Body of pancreas (tissue), 4 donors: ENCODE measurements around the gene JPH3. TPM values are rescaled to one million over a fixed set of nuclear protein-coding genes. Genes with fewer than 3 reads are reported as not detected.

Source experiments
- ATAC-seq: fragments of 150-250 bp; one replicate; pipeline ENCODE4 v1.9.1; 2016
- DNase-seq, 4 donors: peaks; one replicate each; pipeline ENCODE4 v3.0.0-alpha.2; 2019
- H3K27ac ChIP-seq, 4 donors: fragments of 200-600 bp; sonication (generic); 1 replicate in 3 of 4; 2 replicates in 1 of 4; pipeline versions ENCODE4 v1.5.1 to v1.6.1; 2016 to 2019; ENCODE audit warnings: mild to moderate bottlenecking in 1 of 4, mixed read lengths in 1 of 4, moderate library complexity in 1 of 4
- H3K27me3 ChIP-seq, 2 donors: fragments of 200-600 bp; sonication (generic); one replicate each; pipeline ENCODE4 v1.6.0; 2016; ENCODE audit warnings: mild to moderate bottlenecking in 1 of 2
- H3K36me3 ChIP-seq, 2 donors: fragments of 200-600 bp; sonication (generic); replicated peaks in 1 of 2; 2 replicates each; pipeline ENCODE4 v1.5.1; 2016; ENCODE audit warnings: low read depth in 2 of 2; ENCODE audit not compliant: insufficient read depth in 1 of 2
- H3K4me1 ChIP-seq: fragments of 200-600 bp; sonication (generic); one replicate; pipeline ENCODE4 v1.6.0; 2016
- H3K4me3 ChIP-seq, 2 donors: fragments of 200-600 bp; sonication (generic); 1 replicate in 1 of 2; 2 replicates in 1 of 2; pipeline ENCODE4 v1.5.1; 2016 to 2019
- H3K9me3 ChIP-seq, 3 donors: fragments of 200-600 bp; sonication (generic); 1 replicate in 2 of 3; 2 replicates in 1 of 3; pipeline ENCODE4 v1.5.1; 2016
- POLR2A ChIP-seq, 3 donors: fragments of 450-650 bp; IDR thresholded peaks; one replicate each; pipeline ENCODE4 v1.6.1; 2016; ENCODE audit warnings: antibody characterized with exemption in 3 of 3, mild to moderate bottlenecking in 2 of 3
- WGBS, 2 donors: methylation state at CpG; one replicate each; pipeline ENCODE4 v1.1.5; 2017; 5-methylcytosine and 5-hydroxymethylcytosine counted together
- intact Hi-C: fragments of 100-400 bp; cut with DNase I; formaldehyde crosslinking; loops from one replicate; pipeline ENCODE4 v1.15.1; 2023
- total RNA-seq, 2 donors: library from RNA; depleted of rRNA; stranded (reverse); fragments of >200 nt; gene quantifications; one replicate each; pipeline ENCODE4 v1.1.0, GENCODE V29; 2016
- TF ChIP-seq, protein P1 (sequence below), 7 experiments: fragments of 450-650 bp in 4 of 7; fragments of 200-600 bp in 3 of 7; sonication (generic) in 3 of 7; IDR thresholded peaks; one replicate each; pipeline ENCODE4 v1.5.1; 2016 to 2019; ENCODE audit warnings: antibody characterized with exemption in 7 of 7

JPH3 gene
- total RNA-seq, 2 donors from 2014 or later, result not detected

DNA sequence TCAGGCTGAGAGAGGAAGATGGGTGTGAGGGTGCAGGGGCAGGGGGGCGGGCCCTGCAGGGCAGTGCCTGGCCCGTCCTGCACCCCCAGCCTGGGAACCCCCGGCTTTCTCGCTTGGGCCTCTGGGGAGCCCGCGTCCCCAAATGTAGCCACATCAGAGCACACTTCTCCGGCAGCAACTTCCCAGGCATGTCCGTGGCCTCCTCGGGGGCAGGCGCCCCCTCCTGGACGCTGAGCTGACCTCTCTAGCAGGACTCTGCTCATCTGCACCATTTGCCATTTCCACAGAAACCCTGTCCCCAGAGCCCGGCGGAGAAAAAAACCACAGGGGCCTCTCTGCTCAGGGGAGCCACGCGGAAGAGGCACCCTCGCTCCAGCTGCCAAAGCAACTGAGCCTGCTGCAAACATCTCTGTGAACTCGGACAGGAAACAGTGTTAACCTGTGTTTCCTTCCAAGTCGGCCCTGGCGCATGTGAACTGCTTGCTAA, 100.1 kb downstream of the JPH3 start:
- H3K9me3 ChIP-seq, result no peaks in the 10 kb centered on the region
- peaks cover 19% of the 10 kb centered on the region for H3K4me1 ChIP-seq
- H3K36me3 ChIP-seq, result peaks cover 0 to 2% of the 10 kb centered on the region in 2 donors
- 62 to 73% methylated on average over 9 to 19 of the region's 19 CpGs for WGBS, 2 donors
- H3K4me3 ChIP-seq, result no peak overlapping the region
- ATAC-seq (no peak), DNase-seq (peak in 2 of 4 donors; percentile 14 to 31)
- no peaks in the 10 kb centered on the region for H3K27me3 ChIP-seq
- no peak for TF ChIP-seq POLR2A (IDR thresholded peaks at IDR 0.05)
- TF ChIP-seq, protein P1, sequence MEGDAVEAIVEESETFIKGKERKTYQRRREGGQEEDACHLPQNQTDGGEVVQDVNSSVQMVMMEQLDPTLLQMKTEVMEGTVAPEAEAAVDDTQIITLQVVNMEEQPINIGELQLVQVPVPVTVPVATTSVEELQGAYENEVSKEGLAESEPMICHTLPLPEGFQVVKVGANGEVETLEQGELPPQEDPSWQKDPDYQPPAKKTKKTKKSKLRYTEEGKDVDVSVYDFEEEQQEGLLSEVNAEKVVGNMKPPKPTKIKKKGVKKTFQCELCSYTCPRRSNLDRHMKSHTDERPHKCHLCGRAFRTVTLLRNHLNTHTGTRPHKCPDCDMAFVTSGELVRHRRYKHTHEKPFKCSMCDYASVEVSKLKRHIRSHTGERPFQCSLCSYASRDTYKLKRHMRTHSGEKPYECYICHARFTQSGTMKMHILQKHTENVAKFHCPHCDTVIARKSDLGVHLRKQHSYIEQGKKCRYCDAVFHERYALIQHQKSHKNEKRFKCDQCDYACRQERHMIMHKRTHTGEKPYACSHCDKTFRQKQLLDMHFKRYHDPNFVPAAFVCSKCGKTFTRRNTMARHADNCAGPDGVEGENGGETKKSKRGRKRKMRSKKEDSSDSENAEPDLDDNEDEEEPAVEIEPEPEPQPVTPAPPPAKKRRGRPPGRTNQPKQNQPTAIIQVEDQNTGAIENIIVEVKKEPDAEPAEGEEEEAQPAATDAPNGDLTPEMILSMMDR (IDR thresholded peaks at IDR 0.05), result peak in 1 of 7 experiments; percentile 5
- intact Hi-C loops, result no loop called here
- H3K27ac ChIP-seq, result no peak overlapping the region

DNA sequence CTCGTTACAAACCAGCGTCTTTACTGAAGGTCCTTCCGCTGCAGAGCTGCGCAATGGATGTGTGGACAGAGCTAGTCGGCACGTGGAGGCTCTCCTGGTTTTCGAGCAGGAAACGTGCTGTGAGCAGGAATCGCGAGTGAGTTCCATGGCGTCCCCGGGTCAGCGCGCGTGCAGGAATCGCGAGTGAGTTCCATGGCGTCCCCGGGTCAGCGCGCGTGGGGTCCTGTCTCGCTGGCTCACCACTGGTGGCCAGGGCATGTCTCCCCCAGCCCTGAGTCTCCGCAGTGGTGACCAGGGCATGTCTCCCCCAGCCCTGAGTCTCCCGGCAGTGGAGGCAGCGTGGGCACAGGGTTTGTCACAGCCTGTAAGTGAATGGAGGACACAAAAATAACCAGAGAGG, 100.8 kb downstream of the JPH3 start:
- Histone ChIP-seq H3K27me3 (no peaks in the 10 kb centered on the region), H3K36me3 (peaks cover 0 to 2% of the 10 kb centered on the region in 2 donors), H3K27ac (no peak overlapping the region), H3K4me1 (peaks cover 19% of the 10 kb centered on the region), H3K9me3 (no peaks in the 10 kb centered on the region), H3K4me3 (no peak overlapping the region)
- intact Hi-C loops, result no loop called here
- ATAC-seq (no peak), DNase-seq (no peak)
- 91% methylated on average over 12 to 26 of the region's 26 CpGs for WGBS, 2 donors
- no peak for TF ChIP-seq POLR2A (IDR thresholded peaks at IDR 0.05)
- TF ChIP-seq, protein P1 (IDR thresholded peaks at IDR 0.05), result no peak

DNA sequence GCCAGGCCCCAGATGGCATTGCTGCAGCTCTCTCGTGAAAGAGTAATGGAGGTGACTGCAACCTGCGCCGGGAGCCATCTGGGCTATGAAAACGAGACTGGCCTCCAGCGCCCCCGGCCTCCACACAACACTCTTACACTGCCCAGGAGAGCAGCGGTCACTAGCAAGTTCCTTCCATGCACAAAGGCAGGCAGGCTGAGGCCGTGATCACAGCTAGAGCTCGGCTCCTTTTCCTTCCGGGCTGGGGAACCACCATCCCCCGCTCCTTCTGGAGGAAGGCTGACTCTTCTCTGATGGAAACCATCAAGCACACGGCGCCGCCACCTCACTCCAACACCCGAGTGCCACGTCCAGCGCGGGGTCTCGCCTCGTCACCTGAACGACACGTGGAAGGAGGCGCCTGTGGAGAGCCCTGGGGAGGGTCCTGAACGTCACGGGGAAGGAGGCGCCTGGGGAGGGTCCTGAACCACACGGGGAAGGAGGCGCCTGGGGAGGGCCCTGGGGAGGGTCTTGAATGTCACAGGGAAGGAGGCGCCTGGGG, 101.6 kb downstream of the JPH3 start:
- 92 to 93% methylated on average over 29 of the region's 29 CpGs for WGBS, 2 donors
- no peak for DNase-seq
- TF ChIP-seq, protein P1 (IDR thresholded peaks at IDR 0.05), result no peak
- TF ChIP-seq POLR2A (IDR thresholded peaks at IDR 0.05), result no peak
- Histone ChIP-seq H3K36me3 (peaks cover 0 to 6% of the 10 kb centered on the region in 2 donors), H3K9me3 (no peaks in the 10 kb centered on the region), H3K4me3 (no peak overlapping the region), H3K27ac (no peak overlapping the region), H3K4me1 (peaks cover 19% of the 10 kb centered on the region), H3K27me3 (no peaks in the 10 kb centered on the region)
- intact Hi-C loops, result no loop called here
- ATAC-seq, result no peak

DNA sequence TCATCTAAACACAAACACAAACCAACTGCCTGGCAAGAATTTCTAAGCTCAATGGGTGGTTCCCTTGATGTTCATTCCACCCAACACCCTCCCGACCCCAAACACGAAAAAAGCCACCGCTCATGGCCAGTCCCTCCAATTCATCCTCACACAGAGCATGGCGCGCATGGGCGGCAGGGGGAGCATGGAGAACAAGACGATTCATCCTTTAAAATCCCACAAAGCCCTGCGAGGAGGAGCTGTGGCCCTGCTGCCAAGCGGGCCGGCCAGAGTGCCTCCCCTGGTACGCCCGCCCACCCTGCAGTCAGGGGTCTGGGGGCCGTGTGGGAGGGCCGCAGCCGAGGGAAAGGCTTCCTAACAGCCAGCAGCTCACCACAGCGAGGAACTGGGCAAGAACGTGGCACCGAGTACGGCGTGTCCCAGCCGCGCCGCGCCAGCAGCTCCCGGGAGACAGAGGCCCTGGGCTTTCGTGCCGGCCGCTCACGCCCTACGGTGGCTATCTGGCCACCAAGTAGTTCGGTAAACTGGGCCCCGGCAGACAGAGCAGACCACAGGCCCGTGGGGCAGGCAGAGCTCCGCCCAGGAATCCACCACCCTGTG, 102.5 kb downstream of the JPH3 start:
- no peak for DNase-seq

More for the DNA sequence above, 102.5 kb downstream of the JPH3 start:
- no peaks in the 10 kb centered on the region for H3K9me3 ChIP-seq
- peaks cover 19% of the 10 kb centered on the region for H3K4me1 ChIP-seq
- 95 to 97% methylated on average over 10 to 27 of the region's 34 CpGs for WGBS, 2 donors
- ATAC-seq, result no peak
- H3K36me3 ChIP-seq, result peaks cover 0 to 10% of the 10 kb centered on the region in 2 donors
- intact Hi-C loops, result no loop called here
- H3K27me3 ChIP-seq, result no peaks in the 10 kb centered on the region
- H3K27ac ChIP-seq, result no peak overlapping the region
- TF ChIP-seq POLR2A (IDR thresholded peaks at IDR 0.05), result no peak
- TF ChIP-seq, protein P1 (IDR thresholded peaks at IDR 0.05), result no peak
- H3K4me3 ChIP-seq, result no peak overlapping the region
